ENCODE measurements around the gene LAMA2. TPM values are rescaled to one million over a fixed set of nuclear protein-coding genes. Genes with fewer than 3 reads are reported as not detected.
A peak's percentile ranks its signal among the peaks of the same experiment; 100 is the strongest.

LAMA2 gene
- total RNA-seq, 1 donor from 2014 or later, result 1.8 TPM

GRCh38 chr6:129179283-129179682 is 296.3 kb downstream of the LAMA2 start:
- DNase-seq (ENCODE audit: low read depth, low spot score), result no peak

GRCh38 chr6:129181001-129181400 is 298.1 kb downstream of the LAMA2 start:
- no peak for DNase-seq (ENCODE audit: low read depth, low spot score)

- DNase-seq (ENCODE audit: low read depth, low spot score), result no peak
These were observed 300.3 kb downstream of the LAMA2 start for GRCh38 chr6:129183187-129183591.

GRCh38 chr6:129183681-129184301 is 300.9 kb downstream of the LAMA2 start:
- no peak for DNase-seq (ENCODE audit: low read depth, low spot score)

GRCh38 chr6:129184324-129184723 is 301.4 kb downstream of the LAMA2 start:
- DNase-seq (ENCODE audit: low read depth, low spot score), result no peak

- no peak for DNase-seq (ENCODE audit: low read depth, low spot score)
These were observed 301.9 kb downstream of the LAMA2 start for GRCh38 chr6:129184808-129185366.

GRCh38 chr6:129186988-129187387 is 304.1 kb downstream of the LAMA2 start:
- peak; percentile 7 for DNase-seq (ENCODE audit: low read depth, low spot score)

- no peak for DNase-seq (ENCODE audit: low read depth, low spot score)
These were observed 305.4 kb downstream of the LAMA2 start for GRCh38 chr6:129188306-129188705.

GRCh38 chr6:129188795-129189194 is 305.9 kb downstream of the LAMA2 start:
- DNase-seq (ENCODE audit: low read depth, low spot score), result no peak

- DNase-seq (ENCODE audit: low read depth, low spot score), result no peak
These were observed 306.3 kb downstream of the LAMA2 start for GRCh38 chr6:129189266-129189665.

GRCh38 chr6:129191235-129191634 is 308.3 kb downstream of the LAMA2 start:
- DNase-seq (ENCODE audit: low read depth, low spot score), result no peak

GRCh38 chr6:129192458-129192989 is 309.6 kb downstream of the LAMA2 start:
- no peak for DNase-seq (ENCODE audit: low read depth, low spot score)

- no peak for DNase-seq (ENCODE audit: low read depth, low spot score)
These were observed 311.5 kb downstream of the LAMA2 start for GRCh38 chr6:129194306-129194941.

GRCh38 chr6:129195161-129195560 is 312.2 kb downstream of the LAMA2 start:
- DNase-seq (ENCODE audit: low read depth, low spot score), result no peak

- DNase-seq (ENCODE audit: low read depth, low spot score), result no peak
These were observed 312.7 kb downstream of the LAMA2 start for GRCh38 chr6:129195643-129196042.

- no peak for DNase-seq (ENCODE audit: low read depth, low spot score)
These were observed 314.2 kb downstream of the LAMA2 start for GRCh38 chr6:129197154-129197553.

GRCh38 chr6:129200151-129200550 is 317.2 kb downstream of the LAMA2 start:
- no peak for DNase-seq (ENCODE audit: low read depth, low spot score)

- no peak for DNase-seq (ENCODE audit: low read depth, low spot score)
These were observed 320.4 kb downstream of the LAMA2 start for GRCh38 chr6:129203190-129203900.

- no peak for DNase-seq (ENCODE audit: low read depth, low spot score)
These were observed 323.9 kb downstream of the LAMA2 start for GRCh38 chr6:129206821-129207220.

- no peak for DNase-seq (ENCODE audit: low read depth, low spot score)
These were observed 324.9 kb downstream of the LAMA2 start for GRCh38 chr6:129207832-129208231.

GRCh38 chr6:129208415-129209034 is 325.6 kb downstream of the LAMA2 start:
- no peak for DNase-seq (ENCODE audit: low read depth, low spot score)

- DNase-seq (ENCODE audit: low read depth, low spot score), result no peak
These were observed 326.4 kb downstream of the LAMA2 start for GRCh38 chr6:129209355-129209754.
